ENCODE data around the gene ROBO4. TPM values are rescaled to one million over a fixed set of nuclear protein-coding genes. Genes with fewer than 3 reads are reported as not detected.

The ROBO4 gene
- 70.9 TPM for total RNA-seq
- long read RNA-seq, full-length matches to known transcripts, result 1 of 58 reads
- long read RNA-seq, partial matches to known transcripts, result 44 of 58 reads
- long read RNA-seq, other reads (novel, unspliced or antisense), result 13 of 58 reads

DNA sequence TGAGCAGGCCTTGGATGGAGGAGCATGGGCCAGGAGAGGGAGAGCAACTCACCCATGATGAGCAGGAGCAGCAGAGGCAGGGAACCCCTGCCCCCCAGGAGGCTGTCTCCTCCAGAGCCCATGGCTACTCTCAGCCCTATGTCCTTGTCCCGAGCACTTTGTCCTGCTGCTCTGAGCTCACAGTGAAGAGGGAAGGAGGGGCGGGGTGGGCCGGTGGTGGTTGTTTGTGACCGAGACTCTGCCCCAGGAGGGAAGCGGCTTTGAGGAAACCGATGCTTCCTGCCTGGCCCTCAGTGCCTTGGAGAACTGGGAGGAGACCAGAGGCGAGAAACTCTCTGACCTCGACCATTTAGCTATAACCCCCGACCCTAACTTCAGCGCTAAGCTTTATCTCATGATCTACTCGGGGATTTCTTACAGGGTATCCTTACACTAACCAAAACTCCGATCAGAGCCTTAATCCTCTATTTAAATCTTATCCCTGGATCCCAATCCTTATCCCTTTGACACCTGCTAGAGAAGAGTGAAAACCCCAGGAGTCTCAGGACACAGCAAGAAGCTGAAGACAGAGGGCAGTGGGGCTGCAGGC is at the start of gene ROBO4:
Gene ROBO4, minus strand, starts transcription at position 192 of the 589 bp plus-strand sequence. Its CDS starts 70 bp downstream, at position 122.
- peak; percentile 88 for DNase-seq (ENCODE audit: low spot score)

DNA sequence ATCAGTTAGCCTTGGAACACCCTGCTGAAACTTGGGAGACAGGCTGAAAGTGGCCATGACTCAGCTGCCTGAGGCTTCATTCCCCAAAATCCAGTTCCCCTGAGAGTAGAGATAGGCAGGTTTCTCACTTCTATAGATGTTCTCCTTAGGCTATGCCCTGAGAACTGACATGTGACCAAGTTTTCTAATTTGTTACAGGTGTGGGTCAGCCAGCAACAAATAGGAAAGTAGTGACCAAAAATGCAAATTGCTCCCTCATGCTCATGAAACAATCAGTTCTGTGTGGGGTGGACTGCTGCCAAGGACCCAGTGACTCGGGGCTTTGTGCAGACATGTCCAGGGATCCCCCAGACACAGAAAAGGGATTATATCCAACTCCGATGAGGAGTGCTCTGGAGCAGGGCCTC is 49.1 kb upstream of the ROBO4 start:
- no peak for DNase-seq (ENCODE audit: low spot score)

GRCh38 chr11:124945826-124946225 is 48.2 kb upstream of the ROBO4 start:
- DNase-seq (ENCODE audit: low spot score), result no peak

DNA sequence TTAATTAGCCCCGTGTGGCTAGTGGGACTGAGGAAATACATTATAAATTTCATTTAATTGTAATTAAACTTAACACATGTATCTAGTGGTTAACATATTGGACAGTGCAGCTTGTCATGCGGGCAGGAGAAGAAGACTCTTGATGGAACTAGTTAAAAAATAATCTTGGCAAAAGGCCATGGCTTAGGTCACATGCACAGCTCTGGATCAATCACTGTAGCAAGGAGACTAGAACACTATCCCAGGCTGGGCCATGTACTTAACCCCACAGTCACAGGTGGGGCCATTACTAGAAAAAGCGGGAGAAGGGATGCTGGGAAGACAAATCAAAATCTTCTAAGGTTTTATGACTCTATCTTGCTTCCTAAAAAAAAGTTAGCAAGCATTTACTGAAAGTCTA is 46.9 kb upstream of the ROBO4 start:
- no peak for DNase-seq (ENCODE audit: low spot score)

DNA sequence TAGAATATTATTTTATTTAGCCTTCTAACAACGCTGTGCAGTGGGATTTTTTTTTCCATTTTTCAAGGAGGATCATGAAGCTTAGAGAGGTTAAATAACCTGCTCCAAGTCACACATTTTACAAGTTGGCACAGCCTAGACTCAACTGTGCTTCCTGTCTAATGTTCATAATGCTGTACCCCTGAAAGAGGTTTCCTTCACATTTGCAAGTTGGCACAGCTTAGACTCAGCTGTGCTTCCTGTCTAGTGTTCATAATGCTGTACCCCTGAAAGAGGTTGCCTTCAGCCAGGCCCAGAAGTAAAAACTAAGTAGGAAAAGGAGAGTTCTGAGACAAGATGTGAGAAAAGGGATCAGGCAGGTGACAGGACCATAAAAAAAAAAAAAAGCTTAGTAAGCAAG is 46.1 kb upstream of the ROBO4 start:
- DNase-seq (ENCODE audit: low spot score), result no peak

DNA sequence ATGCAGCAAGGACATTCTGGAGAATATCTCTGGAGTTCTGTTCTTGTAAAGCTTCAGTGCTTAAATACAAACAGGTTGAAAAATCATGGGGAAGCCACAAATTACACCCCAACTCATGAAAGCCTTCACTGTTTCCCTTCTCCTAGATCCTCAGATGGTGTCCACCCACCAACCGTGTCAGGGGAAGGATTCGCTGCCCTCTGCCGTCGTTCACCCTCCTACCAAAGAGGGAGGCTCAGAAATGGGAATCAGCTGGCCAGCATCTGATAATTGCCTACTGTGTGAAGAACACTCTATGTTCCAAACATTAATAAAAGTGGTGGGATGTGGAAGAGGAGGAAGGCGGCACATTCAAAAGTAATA is 45.6 kb upstream of the ROBO4 start:
- no peak for DNase-seq (ENCODE audit: low spot score)

GRCh38 chr11:124942466-124943253 is 45.0 kb upstream of the ROBO4 start:
- DNase-seq (ENCODE audit: low spot score), result no peak

DNA sequence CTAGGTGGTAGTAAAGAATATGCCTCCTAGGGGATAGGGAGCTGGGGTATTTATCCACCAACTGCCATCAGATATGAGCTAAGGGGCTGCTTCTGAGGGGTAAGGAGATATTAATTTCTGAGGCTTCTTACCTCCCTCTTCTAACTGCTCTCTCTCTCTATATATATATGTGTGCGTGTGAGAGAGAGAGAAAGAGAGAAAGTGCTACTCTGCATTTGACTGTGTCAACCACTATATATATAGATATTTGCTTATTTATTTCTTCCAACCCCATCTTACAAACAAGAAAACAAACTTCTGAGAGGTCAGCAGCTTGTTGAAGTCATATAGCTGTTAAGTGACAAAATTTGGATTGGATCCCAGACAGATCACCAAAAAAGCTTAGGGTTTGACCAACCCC is 44.0 kb upstream of the ROBO4 start:
- DNase-seq (ENCODE audit: low spot score), result no peak

GRCh38 chr11:124938970-124939369 is 41.3 kb upstream of the ROBO4 start:
- DNase-seq (ENCODE audit: low spot score), result no peak

- DNase-seq (ENCODE audit: low spot score), result no peak
Observed at GRCh38 chr11:124938206-124938765, 40.6 kb upstream of the ROBO4 start.

DNA sequence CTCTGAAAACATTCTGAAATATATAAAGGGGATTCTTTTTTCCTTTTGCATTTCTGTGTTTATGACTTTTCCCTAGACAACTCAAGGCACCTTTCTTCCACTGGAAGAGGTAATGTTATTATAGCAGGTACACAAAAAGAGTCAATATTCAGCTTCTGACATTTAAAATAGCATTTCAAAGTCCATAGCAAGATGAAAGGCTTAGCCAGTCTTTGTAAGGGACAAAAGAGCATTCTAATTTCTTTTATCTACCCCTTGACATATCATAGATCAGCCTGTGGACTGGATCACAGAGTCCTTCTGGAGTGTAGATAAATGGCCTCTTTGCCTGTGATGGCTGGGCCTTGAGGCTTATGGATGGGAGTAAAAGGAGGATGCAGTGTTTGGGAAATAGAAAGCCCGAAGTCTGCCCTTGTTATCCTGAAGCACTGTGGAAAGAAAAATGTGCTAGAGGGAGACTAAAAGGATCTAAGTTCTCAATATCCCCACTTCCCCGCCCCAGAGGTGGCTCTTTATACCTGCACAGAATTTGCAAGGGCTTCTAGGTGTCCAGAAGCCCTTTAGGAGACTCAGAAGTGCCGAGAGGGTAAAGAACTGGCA is 39.8 kb upstream of the ROBO4 start:
- no peak for DNase-seq (ENCODE audit: low spot score)

DNA sequence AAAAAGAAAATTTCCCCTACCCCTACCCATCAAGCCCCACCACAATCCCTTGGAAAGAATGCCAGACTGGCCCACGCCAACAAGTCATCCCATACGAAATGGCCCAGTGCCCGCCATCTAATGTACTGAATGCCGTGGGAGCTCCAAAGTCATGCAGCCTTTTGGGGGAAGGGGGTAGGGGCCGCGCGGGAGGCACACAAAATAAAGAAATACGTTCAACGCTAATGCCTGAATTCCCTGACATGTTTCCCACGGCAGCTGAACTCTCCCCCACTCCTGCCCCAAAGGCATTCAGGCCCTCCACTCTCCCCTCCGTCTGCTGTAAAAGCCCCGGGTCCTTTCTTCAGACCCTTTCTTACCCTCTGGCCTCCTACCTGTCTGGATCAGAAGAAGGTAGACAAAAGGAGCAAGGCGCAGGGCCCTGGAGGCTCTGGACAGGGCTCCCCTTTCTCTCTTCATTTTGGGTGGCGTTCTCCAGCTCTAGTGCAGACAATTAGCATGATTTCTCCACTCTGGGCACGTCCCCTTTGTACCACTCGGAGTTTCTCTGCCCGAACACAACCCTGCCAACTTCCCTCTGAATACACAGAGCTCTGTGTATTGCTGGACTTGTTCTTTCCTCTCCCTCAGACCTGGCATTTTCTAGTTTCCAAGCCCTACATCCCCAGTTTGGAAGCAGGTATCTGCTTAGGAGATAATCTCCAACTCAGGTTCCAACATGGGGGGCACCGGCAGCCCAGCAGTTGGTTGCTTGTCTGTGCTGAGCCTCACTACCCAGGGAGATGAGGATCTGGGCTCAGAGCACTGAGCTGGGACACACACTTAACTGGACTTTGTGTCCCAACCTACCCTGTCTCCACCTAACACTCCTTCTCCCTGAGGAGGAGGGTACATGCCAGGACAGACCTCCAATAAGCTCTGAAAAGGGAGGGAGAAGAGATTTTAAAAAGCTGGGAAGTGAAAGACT is 38.2 kb upstream of the ROBO4 start, which contains the start of gene HEPACAM:
Gene HEPACAM, minus strand, starts transcription at position 500 of the 967 bp plus-strand sequence. Its CDS starts 41 bp downstream, at position 459.
- no peak for DNase-seq (ENCODE audit: low spot score)

DNA sequence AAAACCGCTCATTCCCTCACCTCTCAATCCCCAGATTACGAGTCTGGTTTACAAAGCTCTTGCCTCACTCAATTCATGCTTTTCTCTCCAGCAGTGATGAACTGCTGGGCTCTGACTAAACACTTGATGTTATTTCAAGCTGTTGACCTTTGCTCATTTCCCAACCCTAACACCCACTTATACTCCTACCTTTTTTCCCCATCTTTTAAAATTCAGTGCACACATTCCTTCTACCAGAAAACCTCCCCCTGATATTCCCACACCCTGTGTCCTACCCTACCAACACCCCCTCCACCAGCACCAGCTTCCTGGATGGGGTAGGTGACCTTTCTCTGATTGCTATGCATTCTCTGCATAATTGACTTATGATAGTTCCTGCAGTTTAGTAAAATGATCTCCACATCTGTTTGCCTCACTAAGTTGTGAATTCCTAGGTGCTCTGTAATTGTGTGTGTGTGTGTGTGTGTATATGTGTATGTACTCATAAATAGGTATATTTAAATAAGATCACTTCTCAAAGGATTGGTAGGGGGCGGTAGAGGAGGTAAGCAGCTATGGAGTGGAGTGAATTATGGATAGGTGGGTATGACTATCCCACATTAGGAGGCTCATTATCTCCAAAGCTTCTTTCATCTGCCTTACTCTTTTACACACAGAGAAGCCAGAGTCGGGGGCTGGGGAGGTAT is 37.3 kb upstream of the ROBO4 start:
- DNase-seq (ENCODE audit: low spot score), result no peak

GRCh38 chr11:124930799-124931198 is 33.1 kb upstream of the ROBO4 start:
- DNase-seq (ENCODE audit: low spot score), result no peak

DNA sequence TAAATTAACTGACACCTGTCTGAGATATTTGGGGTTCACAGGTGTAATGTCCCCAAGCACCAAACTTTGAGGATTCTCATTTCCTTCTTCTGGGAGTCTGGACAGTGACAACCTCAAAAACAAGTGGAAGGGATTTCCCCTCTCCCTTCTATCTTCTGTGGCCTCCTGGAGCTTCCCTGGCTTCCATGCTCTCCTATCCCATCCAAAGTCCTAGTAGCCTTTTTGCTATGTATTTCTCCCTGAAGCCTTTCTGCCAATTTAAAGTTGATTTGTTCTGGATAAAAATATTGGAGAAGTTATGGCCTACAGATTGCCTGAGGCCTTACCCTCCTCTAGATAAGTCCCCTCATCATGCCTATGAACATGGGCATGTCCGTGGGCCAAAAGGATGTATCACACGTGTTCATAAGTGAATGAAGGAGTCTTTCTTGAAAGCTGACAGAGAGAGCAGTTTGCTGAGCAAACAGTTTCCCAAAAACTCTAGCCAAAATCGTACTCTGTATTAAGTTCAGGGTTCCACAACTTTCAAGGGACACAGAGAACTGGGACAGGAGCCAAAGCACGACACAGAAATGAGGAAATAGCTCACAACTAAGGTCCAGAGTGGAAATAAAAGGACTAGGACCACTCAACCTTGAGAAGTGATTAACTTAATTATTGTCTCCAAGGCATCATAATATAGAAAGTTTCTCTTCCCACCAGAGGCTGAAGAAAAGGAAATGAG is 31.4 kb upstream of the ROBO4 start:
- no peak for DNase-seq (ENCODE audit: low spot score)

- DNase-seq (ENCODE audit: low spot score), result no peak
Observed at GRCh38 chr11:124923296-124923695, 25.6 kb upstream of the ROBO4 start.

DNA sequence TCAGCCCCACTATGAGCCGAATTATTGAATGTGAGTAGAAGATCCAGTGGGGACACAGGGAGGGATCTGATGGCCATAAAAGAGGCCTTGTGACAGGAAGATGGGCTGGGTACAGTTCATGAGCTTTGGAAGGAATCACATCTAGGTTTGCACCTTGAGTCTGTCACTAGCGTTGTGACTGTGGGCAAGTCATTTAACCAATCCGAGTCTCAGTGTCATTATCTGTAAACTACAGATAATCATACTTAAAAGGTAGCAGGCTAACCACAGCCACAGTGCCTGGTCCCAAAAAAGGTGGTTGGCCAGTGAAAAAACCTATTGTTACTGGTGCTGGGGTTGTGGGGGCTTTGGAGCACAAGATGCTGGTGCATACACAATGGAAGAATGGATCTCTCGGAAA is 25.2 kb upstream of the ROBO4 start:
- no peak for DNase-seq (ENCODE audit: low spot score)

GRCh38 chr11:124920870-124921609 is 23.4 kb upstream of the ROBO4 start:
- no peak for DNase-seq (ENCODE audit: low spot score)

- no peak for DNase-seq (ENCODE audit: low spot score)
Observed at GRCh38 chr11:124920356-124920755, 22.7 kb upstream of the ROBO4 start.

Measured in mesenteric fat pad (tissue), 1 donor.